ENCODE results near the gene SNRNP200. TPM values are rescaled to one million over a fixed set of nuclear protein-coding genes. Genes with fewer than 3 reads are reported as not detected.
A peak's percentile ranks its signal among the peaks of the same experiment; 100 is the strongest.

The SNRNP200 gene
- total and polyA plus RNA-seq, 4 donors, result 18.9 to 99.7 (median 82.5) TPM

- peak in 1 of 2 donors; percentile 75 for DNase-seq
- H3K4me1 ChIP-seq (ENCODE audit: control insufficient read depth in 1 of 2, insufficient read depth in 2 of 2, low read length in 2 of 2), result peaks cover 0 to 3% of the 10 kb centered on the region in 2 donors
- intact Hi-C loops (cut with DNase I), result no loop called here
These were observed 59.5 kb downstream of the SNRNP200 start for GRCh38 chr2:96245609-96246390.

DNA sequence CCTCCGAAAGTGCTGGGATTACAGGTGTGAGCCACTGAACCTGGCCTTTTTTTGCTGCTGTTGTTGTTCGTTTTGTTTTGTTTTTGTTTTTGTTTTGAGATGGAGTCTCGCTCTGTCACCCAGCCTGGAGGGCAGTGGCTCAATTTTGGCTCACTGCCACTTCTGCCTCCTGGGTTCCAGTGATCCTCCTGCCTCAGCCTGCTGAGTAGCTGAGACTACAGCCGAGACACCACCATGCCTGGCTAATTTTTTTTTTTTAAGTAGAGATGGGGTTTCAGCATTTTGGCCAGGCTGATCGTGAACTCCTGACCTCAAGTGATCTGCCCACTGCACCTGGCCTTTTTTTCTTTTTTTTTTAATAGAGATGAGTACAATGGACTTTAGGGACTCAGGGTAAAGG, 61.5 kb downstream of the SNRNP200 start:
- intact Hi-C loops (cut with DNase I), result no loop called here
- no peak for ATAC-seq (ENCODE audit: low FRiP score)
- Histone ChIP-seq H3K27me3 (ENCODE audit: control insufficient read depth in 1 of 2, insufficient read depth in 2 of 2, low read length in 1 of 2) (no peaks in the 10 kb centered on the region), H3K27ac (ENCODE audit: low read depth in 1 of 2, low read length in 2 of 2) (no peak overlapping the region), H3K4me1 (ENCODE audit: control insufficient read depth in 1 of 2, insufficient read depth in 2 of 2, low read length in 2 of 2) (no peaks in the 10 kb centered on the region), H3K9me3 (ENCODE audit: control insufficient read depth, low read length) (no peaks in the 10 kb centered on the region), H3K4me3 (ENCODE audit: low read length in 2 of 2) (no peak overlapping the region), H3K36me3 (ENCODE audit: control insufficient read depth in 1 of 2, insufficient read depth in 2 of 2, low read length in 1 of 2) (no peaks in the 10 kb centered on the region)
- no peak for DNase-seq
- 91 to 96% methylated on average over 5 of the region's 5 CpGs for WGBS, 2 donors

More at GRCh38 chr2:96245609-96246390, 59.5 kb downstream of the SNRNP200 start:
- Histone ChIP-seq H3K4me3 (ENCODE audit: low read length in 2 of 2) (no peak overlapping the region), H3K36me3 (ENCODE audit: control insufficient read depth in 1 of 2, insufficient read depth in 2 of 2, low read length in 1 of 2) (no peaks in the 10 kb centered on the region), H3K27ac (ENCODE audit: low read depth in 1 of 2, low read length in 2 of 2) (no peak overlapping the region), H3K9me3 (ENCODE audit: control insufficient read depth, low read length) (no peaks in the 10 kb centered on the region), H3K27me3 (ENCODE audit: control insufficient read depth in 1 of 2, insufficient read depth in 2 of 2, low read length in 1 of 2) (no peaks in the 10 kb centered on the region)
- ATAC-seq (ENCODE audit: low FRiP score), result no peak
- 79 to 86% methylated on average over 8 of the region's 8 CpGs for WGBS, 2 donors

DNA sequence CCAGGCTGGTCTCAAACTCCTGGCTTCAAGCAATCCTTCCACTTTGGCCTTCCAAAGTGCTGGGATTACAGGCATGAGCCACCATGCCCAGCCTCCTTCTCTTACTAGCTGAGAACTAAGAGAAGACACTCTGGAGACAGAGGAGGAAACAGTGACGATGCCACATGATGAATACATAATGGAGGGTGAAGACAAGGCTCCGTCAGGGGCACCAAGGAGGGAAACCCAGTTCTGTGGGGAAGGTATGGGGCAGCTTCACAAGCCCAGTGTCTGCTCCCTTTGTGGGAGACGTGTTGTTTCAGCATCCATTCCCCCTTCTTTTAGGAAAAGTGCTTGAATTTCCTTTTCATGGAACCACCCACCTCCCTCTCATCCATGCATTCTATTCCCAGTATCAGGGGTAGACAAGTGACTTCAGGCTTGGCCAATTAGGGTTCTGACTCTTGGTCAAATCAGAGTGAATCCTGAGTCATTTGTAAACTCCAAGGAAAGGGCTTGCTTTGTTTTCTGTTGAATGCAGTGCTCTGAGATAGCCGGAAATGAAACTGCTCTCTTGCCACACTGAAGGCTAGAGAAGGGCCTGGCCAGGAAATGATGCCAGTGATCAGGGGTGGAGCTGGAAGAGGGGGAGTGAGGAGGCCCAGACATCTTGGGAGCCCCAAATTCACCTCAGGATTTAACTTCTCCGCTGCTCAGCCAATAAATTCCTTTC, 63.3 kb downstream of the SNRNP200 start:
- H3K36me3 ChIP-seq (ENCODE audit: control insufficient read depth in 1 of 2, insufficient read depth in 2 of 2, low read length in 1 of 2), result peaks cover 0 to under 1% of the 10 kb centered on the region in 2 donors
- H3K27ac ChIP-seq (ENCODE audit: low read depth in 1 of 2, low read length in 2 of 2), result no peak overlapping the region
- no peaks in the 10 kb centered on the region for H3K27me3 ChIP-seq (ENCODE audit: control insufficient read depth in 1 of 2, insufficient read depth in 2 of 2, low read length in 1 of 2)
- intact Hi-C loops (cut with DNase I), result no loop called here
- DNase-seq, result peak in 1 of 2 donors; percentile 80
- 83 to 86% methylated on average over 5 of the region's 5 CpGs for WGBS, 2 donors
- ATAC-seq (ENCODE audit: low FRiP score), result peak; percentile 68
- no peaks in the 10 kb centered on the region for H3K4me1 ChIP-seq (ENCODE audit: control insufficient read depth in 1 of 2, insufficient read depth in 2 of 2, low read length in 2 of 2)
- H3K4me3 ChIP-seq (ENCODE audit: low read length in 2 of 2), result no peak overlapping the region
- no peaks in the 10 kb centered on the region for H3K9me3 ChIP-seq (ENCODE audit: control insufficient read depth, low read length)

GRCh38 chr2:96241227-96241626, 64.1 kb downstream of the SNRNP200 start:
- intact Hi-C loops (cut with DNase I), result no loop called here
- DNase-seq (no peak), ATAC-seq (ENCODE audit: low FRiP score) (no peak)
- Histone ChIP-seq H3K36me3 (ENCODE audit: control insufficient read depth in 1 of 2, insufficient read depth in 2 of 2, low read length in 1 of 2) (peaks cover 0 to 2% of the 10 kb centered on the region in 2 donors), H3K9me3 (ENCODE audit: control insufficient read depth, low read length) (no peaks in the 10 kb centered on the region), H3K4me3 (ENCODE audit: low read length in 2 of 2) (no peak overlapping the region), H3K27ac (ENCODE audit: low read depth in 1 of 2, low read length in 2 of 2) (no peak overlapping the region), H3K4me1 (ENCODE audit: control insufficient read depth in 1 of 2, insufficient read depth in 2 of 2, low read length in 2 of 2) (no peaks in the 10 kb centered on the region), H3K27me3 (ENCODE audit: control insufficient read depth in 1 of 2, insufficient read depth in 2 of 2, low read length in 1 of 2) (no peaks in the 10 kb centered on the region)
- WGBS, 2 donors, result 76 to 88% methylated on average over 2 of the region's 2 CpGs

- Histone ChIP-seq H3K27ac (ENCODE audit: low read depth in 1 of 2, low read length in 2 of 2) (no peak overlapping the region), H3K9me3 (ENCODE audit: control insufficient read depth, low read length) (no peaks in the 10 kb centered on the region), H3K36me3 (ENCODE audit: control insufficient read depth in 1 of 2, insufficient read depth in 2 of 2, low read length in 1 of 2) (peaks cover 0 to 2% of the 10 kb centered on the region in 2 donors), H3K27me3 (ENCODE audit: control insufficient read depth in 1 of 2, insufficient read depth in 2 of 2, low read length in 1 of 2) (no peaks in the 10 kb centered on the region), H3K4me1 (ENCODE audit: control insufficient read depth in 1 of 2, insufficient read depth in 2 of 2, low read length in 2 of 2) (no peaks in the 10 kb centered on the region), H3K4me3 (ENCODE audit: low read length in 2 of 2) (no peak overlapping the region)
- intact Hi-C loops (cut with DNase I), result no loop called here
- ATAC-seq (ENCODE audit: low FRiP score), result no peak
- no peak for DNase-seq
- 93% methylated on average over 9 of the region's 9 CpGs for WGBS, 2 donors
These were observed 64.9 kb downstream of the SNRNP200 start for GRCh38 chr2:96240341-96241038.

GRCh38 chr2:96239745-96240264, 65.5 kb downstream of the SNRNP200 start:
- ATAC-seq (ENCODE audit: low FRiP score) (no peak), DNase-seq (no peak)
- H3K4me1 ChIP-seq (ENCODE audit: control insufficient read depth in 1 of 2, insufficient read depth in 2 of 2, low read length in 2 of 2), result no peaks in the 10 kb centered on the region
- intact Hi-C loops (cut with DNase I), result no loop called here
- no peaks in the 10 kb centered on the region for H3K27me3 ChIP-seq (ENCODE audit: control insufficient read depth in 1 of 2, insufficient read depth in 2 of 2, low read length in 1 of 2)
- WGBS, 2 donors, result 94% methylated on average over 9 of the region's 9 CpGs
- no peaks in the 10 kb centered on the region for H3K9me3 ChIP-seq (ENCODE audit: control insufficient read depth, low read length)
- no peak overlapping the region for H3K27ac ChIP-seq (ENCODE audit: low read depth in 1 of 2, low read length in 2 of 2)
- H3K4me3 ChIP-seq (ENCODE audit: low read length in 2 of 2), result no peak overlapping the region
- H3K36me3 ChIP-seq (ENCODE audit: control insufficient read depth in 1 of 2, insufficient read depth in 2 of 2, low read length in 1 of 2), result peaks cover 0 to 2% of the 10 kb centered on the region in 2 donors

DNA sequence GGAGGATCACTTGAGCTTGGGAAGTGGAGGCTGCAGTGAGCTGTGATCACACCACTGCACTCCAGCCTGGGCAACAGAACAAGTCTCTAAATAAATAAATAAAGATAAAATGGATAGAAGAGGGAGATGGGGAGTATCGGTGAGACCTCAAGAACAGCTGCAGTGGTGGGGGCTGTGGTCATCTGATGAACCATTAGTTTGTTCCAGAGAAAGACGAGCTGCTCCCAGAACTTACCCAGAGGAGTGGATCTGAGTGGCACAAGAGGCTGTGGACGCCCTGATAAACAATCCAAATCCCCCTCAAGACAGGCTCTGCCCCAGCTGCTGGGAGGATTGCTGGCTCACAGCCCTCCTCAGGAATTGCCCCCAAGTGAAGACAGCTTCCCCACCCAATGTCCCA, 66.3 kb downstream of the SNRNP200 start:
- 92 to 95% methylated on average over 3 of the region's 3 CpGs for WGBS, 2 donors
- no peaks in the 10 kb centered on the region for H3K27me3 ChIP-seq (ENCODE audit: control insufficient read depth in 1 of 2, insufficient read depth in 2 of 2, low read length in 1 of 2)
- H3K36me3 ChIP-seq (ENCODE audit: control insufficient read depth in 1 of 2, insufficient read depth in 2 of 2, low read length in 1 of 2), result peaks cover 0 to 2% of the 10 kb centered on the region in 2 donors
- H3K9me3 ChIP-seq (ENCODE audit: control insufficient read depth, low read length), result no peaks in the 10 kb centered on the region
- ATAC-seq (ENCODE audit: low FRiP score) (no peak), DNase-seq (no peak)
- no peak overlapping the region for H3K27ac ChIP-seq (ENCODE audit: low read depth in 1 of 2, low read length in 2 of 2)
- no peaks in the 10 kb centered on the region for H3K4me1 ChIP-seq (ENCODE audit: control insufficient read depth in 1 of 2, insufficient read depth in 2 of 2, low read length in 2 of 2)
- intact Hi-C loops (cut with DNase I), result no loop called here
- H3K4me3 ChIP-seq (ENCODE audit: low read length in 2 of 2), result no peak overlapping the region

GRCh38 chr2:96238266-96238665, 67.1 kb downstream of the SNRNP200 start:
- no peaks in the 10 kb centered on the region for H3K4me1 ChIP-seq (ENCODE audit: control insufficient read depth in 1 of 2, insufficient read depth in 2 of 2, low read length in 2 of 2)
- 96 to 98% methylated on average over 3 of the region's 3 CpGs for WGBS, 2 donors
- H3K36me3 ChIP-seq (ENCODE audit: control insufficient read depth in 1 of 2, insufficient read depth in 2 of 2, low read length in 1 of 2), result peaks cover 0 to 2% of the 10 kb centered on the region in 2 donors
- intact Hi-C loops (cut with DNase I), result no loop called here
- no peak for DNase-seq
- no peak overlapping the region for H3K4me3 ChIP-seq (ENCODE audit: low read length in 2 of 2)
- no peaks in the 10 kb centered on the region for H3K27me3 ChIP-seq (ENCODE audit: control insufficient read depth in 1 of 2, insufficient read depth in 2 of 2, low read length in 1 of 2)
- H3K9me3 ChIP-seq (ENCODE audit: control insufficient read depth, low read length), result no peaks in the 10 kb centered on the region
- no peak overlapping the region for H3K27ac ChIP-seq (ENCODE audit: low read depth in 1 of 2, low read length in 2 of 2)
- no peak for ATAC-seq (ENCODE audit: low FRiP score)
